ENCODE results near the gene LAMTOR2.

The LAMTOR2 gene

GRCh38 chr1:156095906-156096508 is 41.4 kb downstream of the LAMTOR2 start:
- H3K9ac ChIP-seq (ENCODE audit: low read length in 5 of 5): peak overlapping the region in 3 of 5 donors; percentile 39 to 60 (median 44)
- no peaks in the 10 kb centered on the region for H3K9me3 ChIP-seq (ENCODE audit: control insufficient read depth in 5 of 5, low read length in 5 of 5)
- H3K36me3 ChIP-seq (ENCODE audit: control insufficient read depth in 5 of 5, insufficient read depth in 5 of 5, low read length in 5 of 5): no peaks in the 10 kb centered on the region
- H3K4me1 ChIP-seq (ENCODE audit: control insufficient read depth in 5 of 5, insufficient read depth in 5 of 5, low read length in 5 of 5): peaks cover 19 to 31% (median 30%) of the 10 kb centered on the region in 5 donors
- no peaks in the 10 kb centered on the region for H3K27me3 ChIP-seq (ENCODE audit: control insufficient read depth in 5 of 5, insufficient read depth in 4 of 5, low read length in 5 of 5)
- H3K4me3 ChIP-seq (ENCODE audit: low read depth in 1 of 5, low read length in 5 of 5): peak overlapping the region in 1 of 5 donors; percentile 49
- H3K27ac ChIP-seq (ENCODE audit: low read depth, low read length): peak overlapping the region; percentile 84

GRCh38 chr1:156096640-156097391 is 42.2 kb downstream of the LAMTOR2 start:
- Histone ChIP-seq H3K27me3 (ENCODE audit: control insufficient read depth in 5 of 5, insufficient read depth in 4 of 5, low read length in 5 of 5) (no peaks in the 10 kb centered on the region), H3K36me3 (ENCODE audit: control insufficient read depth in 5 of 5, insufficient read depth in 5 of 5, low read length in 5 of 5) (no peaks in the 10 kb centered on the region), H3K27ac (ENCODE audit: low read depth, low read length) (peak overlapping the region; percentile 84), H3K4me3 (ENCODE audit: low read depth in 1 of 5, low read length in 5 of 5) (peak overlapping the region in 4 of 5 donors; percentile 27 to 49 (median 40)), H3K4me1 (ENCODE audit: control insufficient read depth in 5 of 5, insufficient read depth in 5 of 5, low read length in 5 of 5) (peaks cover 19 to 38% (median 32%) of the 10 kb centered on the region in 5 donors), H3K9ac (ENCODE audit: low read length in 5 of 5) (peak overlapping the region in 3 of 5 donors; percentile 28 to 60 (median 39)), H3K9me3 (ENCODE audit: control insufficient read depth in 5 of 5, low read length in 5 of 5) (no peaks in the 10 kb centered on the region)

DNA sequence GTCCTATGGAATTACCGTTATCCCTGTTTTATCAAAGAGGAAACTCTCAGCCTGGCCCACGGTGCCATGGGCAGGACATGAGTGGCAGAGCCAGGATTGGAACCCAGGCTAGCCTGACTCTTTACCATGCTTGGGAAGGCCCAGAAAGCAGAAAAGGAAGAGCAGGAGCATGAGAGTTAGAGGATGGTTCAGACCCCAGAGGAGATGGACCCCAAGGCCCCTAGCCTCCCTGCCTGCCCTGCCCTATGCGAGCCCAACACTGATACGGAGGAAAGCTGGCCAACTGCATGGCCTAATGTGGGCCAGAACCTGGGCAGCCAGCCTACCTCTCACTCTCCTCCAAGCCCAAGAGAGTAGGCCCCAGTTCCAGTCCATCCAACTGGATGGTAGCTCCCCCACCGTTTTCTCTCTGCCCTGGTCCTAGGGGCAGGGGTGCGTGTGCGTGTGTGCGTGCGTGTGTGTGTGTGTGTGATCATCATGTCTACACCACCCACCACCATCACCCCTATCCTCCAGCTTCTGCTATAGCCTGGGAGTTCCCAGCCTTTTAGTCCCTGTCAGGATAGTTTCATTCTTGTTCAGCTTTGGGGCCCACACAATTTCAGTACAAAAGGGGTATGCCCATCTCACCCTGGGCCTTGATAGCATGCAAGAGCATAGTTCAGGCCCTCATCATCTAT is 43.1 kb downstream of the LAMTOR2 start:
- Histone ChIP-seq H3K9me3 (ENCODE audit: control insufficient read depth in 5 of 5, low read length in 5 of 5) (no peaks in the 10 kb centered on the region), H3K27me3 (ENCODE audit: control insufficient read depth in 5 of 5, insufficient read depth in 4 of 5, low read length in 5 of 5) (no peaks in the 10 kb centered on the region), H3K4me1 (ENCODE audit: control insufficient read depth in 5 of 5, insufficient read depth in 5 of 5, low read length in 5 of 5) (peaks cover 23 to 46% (median 40%) of the 10 kb centered on the region in 5 donors), H3K27ac (ENCODE audit: low read depth, low read length) (peak overlapping the region; percentile 84), H3K9ac (ENCODE audit: low read length in 5 of 5) (peak overlapping the region in 2 of 5 donors; percentile 16 to 55), H3K36me3 (ENCODE audit: control insufficient read depth in 5 of 5, insufficient read depth in 5 of 5, low read length in 5 of 5) (no peaks in the 10 kb centered on the region), H3K4me3 (ENCODE audit: low read depth in 1 of 5, low read length in 5 of 5) (peak overlapping the region in 1 of 5 donors; percentile 17)

- H3K9ac ChIP-seq (ENCODE audit: low read length in 5 of 5): no peak overlapping the region
- peaks cover 30 to 57% (median 52%) of the 10 kb centered on the region in 5 donors for H3K4me1 ChIP-seq (ENCODE audit: control insufficient read depth in 5 of 5, insufficient read depth in 5 of 5, low read length in 5 of 5)
- H3K27ac ChIP-seq (ENCODE audit: low read depth, low read length): no peak overlapping the region
- no peak overlapping the region for H3K4me3 ChIP-seq (ENCODE audit: low read depth in 1 of 5, low read length in 5 of 5)
- no peaks in the 10 kb centered on the region for H3K36me3 ChIP-seq (ENCODE audit: control insufficient read depth in 5 of 5, insufficient read depth in 5 of 5, low read length in 5 of 5)
- no peaks in the 10 kb centered on the region for H3K27me3 ChIP-seq (ENCODE audit: control insufficient read depth in 5 of 5, insufficient read depth in 4 of 5, low read length in 5 of 5)
- no peaks in the 10 kb centered on the region for H3K9me3 ChIP-seq (ENCODE audit: control insufficient read depth in 5 of 5, low read length in 5 of 5)
Observed at GRCh38 chr1:156098784-156099183, 44.2 kb downstream of the LAMTOR2 start.

DNA sequence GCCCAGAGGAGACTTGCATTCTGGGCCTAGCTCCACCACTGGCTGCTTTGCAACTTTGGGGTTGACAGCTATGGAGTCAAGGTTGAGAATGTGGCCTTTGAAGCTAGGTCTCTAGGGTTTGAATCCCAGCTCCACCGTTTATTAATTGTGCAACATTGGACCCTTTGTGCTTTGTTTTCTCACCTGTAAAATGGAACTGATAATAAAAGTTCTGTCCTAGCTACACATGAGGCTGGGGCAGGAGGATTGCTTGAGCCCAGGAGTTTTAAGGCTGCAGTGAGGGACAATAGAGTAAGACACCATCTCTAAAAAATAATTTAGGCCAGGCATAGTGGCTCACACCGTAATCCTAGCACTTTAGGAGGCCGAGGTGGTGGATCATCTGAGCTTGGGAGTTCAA is 44.7 kb downstream of the LAMTOR2 start:
- no peaks in the 10 kb centered on the region for H3K27me3 ChIP-seq (ENCODE audit: control insufficient read depth in 5 of 5, insufficient read depth in 4 of 5, low read length in 5 of 5)
- H3K9ac ChIP-seq (ENCODE audit: low read length in 5 of 5): no peak overlapping the region
- no peak overlapping the region for H3K27ac ChIP-seq (ENCODE audit: low read depth, low read length)
- no peaks in the 10 kb centered on the region for H3K9me3 ChIP-seq (ENCODE audit: control insufficient read depth in 5 of 5, low read length in 5 of 5)
- no peak overlapping the region for H3K4me3 ChIP-seq (ENCODE audit: low read depth in 1 of 5, low read length in 5 of 5)
- peaks cover 32 to 62% (median 57%) of the 10 kb centered on the region in 5 donors for H3K4me1 ChIP-seq (ENCODE audit: control insufficient read depth in 5 of 5, insufficient read depth in 5 of 5, low read length in 5 of 5)
- H3K36me3 ChIP-seq (ENCODE audit: control insufficient read depth in 5 of 5, insufficient read depth in 5 of 5, low read length in 5 of 5): no peaks in the 10 kb centered on the region

GRCh38 chr1:156100205-156100995 is 45.8 kb downstream of the LAMTOR2 start:
- Histone ChIP-seq H3K4me3 (ENCODE audit: low read depth in 1 of 5, low read length in 5 of 5) (no peak overlapping the region), H3K4me1 (ENCODE audit: control insufficient read depth in 5 of 5, insufficient read depth in 5 of 5, low read length in 5 of 5) (peaks cover 42 to 74% (median 68%) of the 10 kb centered on the region in 5 donors), H3K9me3 (ENCODE audit: control insufficient read depth in 5 of 5, low read length in 5 of 5) (no peaks in the 10 kb centered on the region), H3K27me3 (ENCODE audit: control insufficient read depth in 5 of 5, insufficient read depth in 4 of 5, low read length in 5 of 5) (no peaks in the 10 kb centered on the region), H3K36me3 (ENCODE audit: control insufficient read depth in 5 of 5, insufficient read depth in 5 of 5, low read length in 5 of 5) (no peaks in the 10 kb centered on the region), H3K27ac (ENCODE audit: low read depth, low read length) (no peak overlapping the region), H3K9ac (ENCODE audit: low read length in 5 of 5) (no peak overlapping the region)

DNA sequence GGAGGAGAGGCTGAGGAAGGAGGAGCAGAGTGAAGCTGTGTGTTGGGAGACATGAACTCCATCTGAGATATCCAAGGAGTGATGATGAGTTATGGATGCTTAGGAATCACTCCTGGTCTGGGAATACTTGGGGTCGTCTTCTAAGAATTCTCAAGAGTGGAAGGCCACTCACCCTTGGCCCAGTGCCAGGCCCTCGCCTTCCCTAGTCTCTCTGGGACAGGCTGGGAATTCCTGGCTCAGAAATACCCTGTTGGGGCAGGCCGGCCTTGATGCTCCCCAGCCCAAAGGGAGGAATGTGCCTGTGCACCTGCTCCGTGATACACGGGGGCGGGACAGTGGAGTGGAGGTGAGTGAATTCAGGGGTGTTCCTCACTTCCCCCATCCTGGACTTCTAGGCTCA is 47.3 kb downstream of the LAMTOR2 start:
- no peaks in the 10 kb centered on the region for H3K9me3 ChIP-seq (ENCODE audit: control insufficient read depth in 5 of 5, low read length in 5 of 5)
- H3K27me3 ChIP-seq (ENCODE audit: control insufficient read depth in 5 of 5, insufficient read depth in 4 of 5, low read length in 5 of 5): no peaks in the 10 kb centered on the region
- H3K27ac ChIP-seq (ENCODE audit: low read depth, low read length): peak overlapping the region; percentile 98
- peak overlapping the region in 1 of 5 donors; percentile 49 for H3K9ac ChIP-seq (ENCODE audit: low read length in 5 of 5)
- H3K4me1 ChIP-seq (ENCODE audit: control insufficient read depth in 5 of 5, insufficient read depth in 5 of 5, low read length in 5 of 5): peaks cover 41 to 69% (median 63%) of the 10 kb centered on the region in 5 donors
- no peaks in the 10 kb centered on the region for H3K36me3 ChIP-seq (ENCODE audit: control insufficient read depth in 5 of 5, insufficient read depth in 5 of 5, low read length in 5 of 5)
- H3K4me3 ChIP-seq (ENCODE audit: low read depth in 1 of 5, low read length in 5 of 5): peak overlapping the region in 1 of 5 donors; percentile 37

GRCh38 chr1:156102633-156103511 is 48.3 kb downstream of the LAMTOR2 start:
- Histone ChIP-seq H3K9ac (ENCODE audit: low read length in 5 of 5) (peak overlapping the region in 3 of 5 donors; percentile 21 to 73 (median 65)), H3K9me3 (ENCODE audit: control insufficient read depth in 5 of 5, low read length in 5 of 5) (no peaks in the 10 kb centered on the region), H3K27ac (ENCODE audit: low read depth, low read length) (peak overlapping the region; percentile 98), H3K27me3 (ENCODE audit: control insufficient read depth in 5 of 5, insufficient read depth in 4 of 5, low read length in 5 of 5) (no peaks in the 10 kb centered on the region), H3K4me1 (ENCODE audit: control insufficient read depth in 5 of 5, insufficient read depth in 5 of 5, low read length in 5 of 5) (peaks cover 35 to 65% (median 61%) of the 10 kb centered on the region in 5 donors), H3K36me3 (ENCODE audit: control insufficient read depth in 5 of 5, insufficient read depth in 5 of 5, low read length in 5 of 5) (no peaks in the 10 kb centered on the region), H3K4me3 (ENCODE audit: low read depth in 1 of 5, low read length in 5 of 5) (peak overlapping the region in 4 of 5 donors; percentile 38 to 63 (median 54))

DNA sequence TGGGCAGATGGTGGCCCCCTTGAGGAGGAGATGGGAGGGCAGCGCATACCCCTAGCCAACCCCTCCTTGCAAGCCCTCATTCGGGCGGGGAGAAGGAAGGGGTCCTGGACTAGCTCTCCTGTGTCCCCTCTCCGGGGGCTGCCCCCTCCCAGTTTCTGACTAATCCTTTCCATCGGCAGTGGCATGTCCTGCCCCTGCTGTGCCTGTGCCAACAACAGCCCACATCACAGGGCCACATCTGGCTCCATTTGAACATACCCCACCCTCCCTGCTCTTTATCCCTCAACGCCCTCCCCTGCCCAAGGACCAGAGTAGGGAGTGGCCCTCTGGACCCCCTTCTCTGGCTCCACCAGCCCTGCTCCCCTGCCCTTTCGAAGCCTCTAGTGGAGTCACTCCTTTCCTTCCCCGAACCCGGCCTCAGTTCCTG is 49.0 kb downstream of the LAMTOR2 start:
- H3K4me1 ChIP-seq (ENCODE audit: control insufficient read depth in 5 of 5, insufficient read depth in 5 of 5, low read length in 5 of 5): peaks cover 35 to 70% (median 66%) of the 10 kb centered on the region in 5 donors
- no peaks in the 10 kb centered on the region for H3K9me3 ChIP-seq (ENCODE audit: control insufficient read depth in 5 of 5, low read length in 5 of 5)
- H3K27ac ChIP-seq (ENCODE audit: low read depth, low read length): peak overlapping the region; percentile 98
- peak overlapping the region in 4 of 5 donors; percentile 21 to 73 (median 62) for H3K9ac ChIP-seq (ENCODE audit: low read length in 5 of 5)
- no peaks in the 10 kb centered on the region for H3K27me3 ChIP-seq (ENCODE audit: control insufficient read depth in 5 of 5, insufficient read depth in 4 of 5, low read length in 5 of 5)
- H3K36me3 ChIP-seq (ENCODE audit: control insufficient read depth in 5 of 5, insufficient read depth in 5 of 5, low read length in 5 of 5): no peaks in the 10 kb centered on the region
- H3K4me3 ChIP-seq (ENCODE audit: low read depth in 1 of 5, low read length in 5 of 5): peak overlapping the region; percentile 15 to 63 (median 52)

All from subcutaneous abdominal adipose tissue (tissue), 5 donors.